A549 (cell line): ENCODE data around the gene NUP58.

Source experiments
- CTCF ChIP-seq: fragments of >200 bp; sonication (Bioruptor Twin); formaldehyde crosslinking; IDR thresholded peaks from 3 replicates; pipeline ENCODE4 v1.5.1; 2016
- EP300 ChIP-seq, 2 experiments: fragments of >200 bp; sonication (Bioruptor Twin); formaldehyde crosslinking; IDR thresholded peaks; 2 replicates in 1 of 2; 3 replicates in 1 of 2; pipeline ENCODE4 v1.6.1; 2016 to 2017
- FOSL2 ChIP-seq, 2 experiments: fragments of 450-650 bp in 1 of 2; fragments of >200 bp in 1 of 2; sonication (Bioruptor Twin) in 1 of 2; formaldehyde crosslinking; IDR thresholded peaks; 2 replicates each; pipeline versions ENCODE4 v1.5.0 to v1.6.1; 2016 to 2020; ENCODE audit warnings: mild to moderate bottlenecking in 1 of 2, moderate library complexity in 1 of 2
- HEYL ChIP-seq: fragments of 250-450 bp; sonication (Bioruptor Pico); IDR thresholded peaks from 2 replicates; pipeline ENCODE4 v1.8.0; 2021; ENCODE audit warnings: mild to moderate bottlenecking, moderate library complexity
- HOXB5 ChIP-seq: fragments of 250-450 bp; sonication (Bioruptor Pico); IDR thresholded peaks from 2 replicates; pipeline ENCODE4 v1.5.0; 2020; ENCODE audit warnings: mild to moderate bottlenecking, moderate library complexity
- KDM5A ChIP-seq: fragments of 200-600 bp; sonication (generic); IDR thresholded peaks from 2 replicates; pipeline ENCODE4 v1.6.1; 2016; ENCODE audit warnings: antibody characterized with exemption, mild to moderate bottlenecking
- MAFK ChIP-seq: fragments of 450-650 bp; IDR thresholded peaks from 2 replicates; pipeline ENCODE4 v1.6.1; 2014; ENCODE audit not compliant: partially characterized antibody
- MAX ChIP-seq: IDR thresholded peaks from 2 replicates; pipeline ENCODE4 v1.6.1; 2012
- PHF8 ChIP-seq: fragments of 200-600 bp; sonication (generic); IDR thresholded peaks from 2 replicates; pipeline ENCODE4 v1.6.1; 2016; ENCODE audit warnings: low read depth, mild to moderate bottlenecking, antibody characterized with exemption, moderate library complexity, borderline replicate concordance
- POLR2A ChIP-seq: IDR thresholded peaks from 2 replicates; pipeline ENCODE4 v1.6.1; 2012; ENCODE audit warnings: mild to moderate bottlenecking, low read length
- POLR2AphosphoS2 ChIP-seq: conservative IDR thresholded peaks from 2 replicates; pipeline ENCODE4 v1.6.1; 2012; ENCODE audit warnings: low read length, improper control_type of control experiment, inconsistent platforms
- USF2 ChIP-seq: fragments of 450-650 bp; IDR thresholded peaks from 2 replicates; pipeline ENCODE4 v1.6.1; 2014; ENCODE audit warnings: antibody characterized with exemption

- TF ChIP-seq POLR2A (no peak), CTCF (no peak), USF2 (no peak), MAX (no peak), HEYL (CRISPR knock-in tag) (no peak), FOSL2 (IDR thresholded peaks at IDR 0.05) (no peak), FOSL2 (CRISPR knock-in tag; IDR thresholded peaks at IDR 0.05) (no peak), POLR2AphosphoS2 (no peak), MAFK (no peak), HOXB5 (CRISPR knock-in tag) (no peak), KDM5A (no peak), PHF8 (no peak), EP300 (IDR thresholded peaks at IDR 0.05) (no peak)
Measured at GRCh38 chr13:25280396-25280795, 21.0 kb upstream of the NUP58 start.
